Measurements from ENCODE around the gene PRKN.

- no peak for TF ChIP-seq EZH2phosphoT487 (IDR thresholded peaks at IDR 0.05; ENCODE audit: insufficient read depth, low read depth)
- TF ChIP-seq EZH2 (IDR thresholded peaks at IDR 0.05; ENCODE audit: insufficient read depth, poor library complexity, severe bottlenecking), result no peak
Measured at GRCh38 chr6:161507375-161507774, 1220.2 kb downstream of the PRKN start.
